ENCODE measurements around the gene RGS11. TPM values are rescaled to one million over a fixed set of nuclear protein-coding genes. Genes with fewer than 3 reads are reported as not detected.

Gene RGS11
- total and polyA plus RNA-seq, 2 experiments from 2014 or later = 0.74 to 1.8 TPM

DNA sequence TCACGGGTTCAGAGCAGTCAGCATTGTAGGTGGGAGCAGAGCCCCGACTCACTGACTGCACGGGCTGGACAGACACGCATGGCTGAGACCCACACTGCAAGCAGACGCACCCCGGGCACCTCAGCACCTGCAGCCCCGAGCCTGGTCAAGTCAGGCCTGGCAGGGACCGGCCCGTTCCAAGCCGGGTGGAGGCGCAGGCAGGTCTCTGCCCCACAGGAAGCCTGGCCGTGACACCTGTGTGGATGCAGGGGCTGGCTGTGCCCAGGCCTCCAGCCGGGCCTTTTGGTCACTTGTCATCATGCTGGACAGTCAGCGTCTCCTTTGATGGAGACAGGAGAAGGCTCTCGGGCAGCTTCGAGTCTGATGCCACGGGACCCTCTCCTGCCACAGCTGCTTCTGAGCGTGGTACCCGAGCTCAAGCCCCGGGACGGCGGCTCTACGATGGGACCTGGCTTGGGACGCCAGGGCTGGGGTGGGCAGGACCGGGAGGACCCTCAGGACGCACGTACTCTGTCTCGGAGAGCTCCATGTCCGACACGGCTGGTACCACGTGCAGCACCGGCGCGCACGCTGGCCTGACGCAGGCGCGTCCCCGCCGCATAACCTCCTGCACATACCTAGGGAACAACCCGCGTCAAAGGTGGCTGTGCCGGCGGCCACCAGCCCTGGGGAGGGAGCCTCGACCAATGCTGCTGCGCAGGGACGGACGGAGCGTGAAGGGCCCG, 15.1 kb upstream of the RGS11 start:
- no peaks in the 10 kb centered on the region; the same call in 1 of the 2 replicates for H3K36me3 ChIP-seq (ENCODE audit: insufficient read depth)
- H3K4me1 ChIP-seq (ENCODE audit: insufficient read depth) = no peaks in the 10 kb centered on the region
- peaks cover 14% of the 10 kb centered on the region for H3K36me3 Mint-ChIP-seq (ENCODE audit: low read depth)
- no peak overlapping the region for H3K27ac Mint-ChIP-seq
- no peaks in the 10 kb centered on the region for H3K4me1 Mint-ChIP-seq
- no peak overlapping the region for H3K27ac ChIP-seq (ENCODE audit: low read depth)
- no peak overlapping the region for H3K4me3 Mint-ChIP-seq
- DNase-seq (ENCODE audit: low spot score) (no peak), ATAC-seq (no peak)
- H3K4me3 ChIP-seq = no peak overlapping the region
- H3K27me3 Mint-ChIP-seq (ENCODE audit: insufficient read depth, low read depth, poor library complexity) = no peaks in the 10 kb centered on the region
- H3K9me2 ChIP-seq (ENCODE audit: insufficient read depth) = no peaks in the 10 kb centered on the region
- no peaks in the 10 kb centered on the region for H3K79me2 ChIP-seq (replicated peaks; ENCODE audit: insufficient read depth)
- H3K27me3 ChIP-seq (ENCODE audit: insufficient read depth) = no peaks in the 10 kb centered on the region
- no peaks in the 10 kb centered on the region for H4K20me1 ChIP-seq (replicated peaks; ENCODE audit: insufficient read depth)
- TF ChIP-seq NANOG (IDR thresholded peaks at IDR 0.05; ENCODE audit: borderline replicate concordance) (no peak), STAT1 (IDR thresholded peaks at IDR 0.05; ENCODE audit: unreplicated experiment) (no peak), CREB1 (CRISPR knock-in tag; IDR thresholded peaks at IDR 0.05; ENCODE audit: low read depth) (no peak), ZNF331 (CRISPR knock-in tag; IDR thresholded peaks at IDR 0.05; ENCODE audit: low read depth) (no peak)
- TF ChIP-seq, protein P1, sequence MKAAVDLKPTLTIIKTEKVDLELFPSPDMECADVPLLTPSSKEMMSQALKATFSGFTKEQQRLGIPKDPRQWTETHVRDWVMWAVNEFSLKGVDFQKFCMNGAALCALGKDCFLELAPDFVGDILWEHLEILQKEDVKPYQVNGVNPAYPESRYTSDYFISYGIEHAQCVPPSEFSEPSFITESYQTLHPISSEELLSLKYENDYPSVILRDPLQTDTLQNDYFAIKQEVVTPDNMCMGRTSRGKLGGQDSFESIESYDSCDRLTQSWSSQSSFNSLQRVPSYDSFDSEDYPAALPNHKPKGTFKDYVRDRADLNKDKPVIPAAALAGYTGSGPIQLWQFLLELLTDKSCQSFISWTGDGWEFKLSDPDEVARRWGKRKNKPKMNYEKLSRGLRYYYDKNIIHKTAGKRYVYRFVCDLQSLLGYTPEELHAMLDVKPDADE (IDR thresholded peaks at IDR 0.05) = no peak
- H3K9me3 Mint-ChIP-seq = no peaks in the 10 kb centered on the region; the same call in 2 of the 3 replicates
- no peak overlapping the region for H2AFZ ChIP-seq
- H3K4me2 ChIP-seq = no peak overlapping the region
- no peaks in the 10 kb centered on the region for H3F3A ChIP-seq (replicated peaks; ENCODE audit: low read depth)

DNA sequence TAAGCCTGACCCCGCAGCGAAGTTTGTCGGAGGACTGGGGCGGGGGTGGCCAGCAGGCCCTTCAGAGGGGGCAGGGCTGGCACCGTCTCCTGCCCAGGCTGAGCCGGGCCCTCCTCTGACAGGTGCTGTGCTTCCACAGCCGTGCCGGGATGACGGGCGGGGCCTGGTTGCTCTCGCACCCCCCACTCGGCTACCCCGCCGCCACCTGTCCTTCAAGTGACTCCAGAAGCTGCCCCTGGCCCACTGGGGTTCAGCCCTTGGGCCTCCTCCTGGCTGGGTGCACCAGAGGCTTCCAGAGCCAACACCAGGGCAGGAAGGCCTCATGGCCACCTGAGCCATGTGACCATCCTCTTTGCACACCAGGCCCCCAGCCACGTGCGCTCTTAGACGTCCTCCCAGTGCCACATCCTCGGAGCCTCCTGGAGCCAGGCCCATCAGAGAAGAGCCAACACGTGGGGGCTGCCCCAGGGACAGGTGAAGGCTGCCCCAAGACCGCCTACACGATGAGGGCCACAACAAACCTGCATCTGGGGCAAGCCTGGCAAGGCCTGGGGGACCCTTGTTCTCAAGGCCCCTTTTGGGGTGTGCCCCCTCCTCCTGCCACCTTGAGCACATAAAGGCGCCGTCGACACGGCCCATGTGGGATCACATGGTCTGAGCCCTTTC, 14.4 kb upstream of the RGS11 start:
- H3K36me3 Mint-ChIP-seq (ENCODE audit: low read depth) = peaks cover 14% of the 10 kb centered on the region
- H3K4me2 ChIP-seq = no peak overlapping the region
- no peaks in the 10 kb centered on the region for H4K20me1 ChIP-seq (replicated peaks; ENCODE audit: insufficient read depth)
- no peaks in the 10 kb centered on the region for H3K27me3 ChIP-seq (ENCODE audit: insufficient read depth)
- no peaks in the 10 kb centered on the region for H3K4me1 ChIP-seq (ENCODE audit: insufficient read depth)
- no peak overlapping the region for H3K4me3 Mint-ChIP-seq
- no peaks in the 10 kb centered on the region for H3K27me3 Mint-ChIP-seq (ENCODE audit: insufficient read depth, low read depth, poor library complexity)
- H3K4me3 ChIP-seq = no peak overlapping the region
- no peaks in the 10 kb centered on the region; the same call in 2 of the 3 replicates for H3K9me3 Mint-ChIP-seq
- H3K36me3 ChIP-seq (ENCODE audit: insufficient read depth) = no peaks in the 10 kb centered on the region; the same call in 1 of the 2 replicates
- ATAC-seq (no peak), DNase-seq (ENCODE audit: low spot score) (no peak)
- H3K9me2 ChIP-seq (ENCODE audit: insufficient read depth) = no peaks in the 10 kb centered on the region
- H2AFZ ChIP-seq = no peak overlapping the region
- H3K4me1 Mint-ChIP-seq = no peaks in the 10 kb centered on the region
- H3K27ac Mint-ChIP-seq = no peak overlapping the region
- H3K79me2 ChIP-seq (replicated peaks; ENCODE audit: insufficient read depth) = no peaks in the 10 kb centered on the region
- no peaks in the 10 kb centered on the region for H3F3A ChIP-seq (replicated peaks; ENCODE audit: low read depth)
- no peak overlapping the region for H3K27ac ChIP-seq (ENCODE audit: low read depth)
- TF ChIP-seq EZH2 (IDR thresholded peaks at IDR 0.05; ENCODE audit: low read depth, unreplicated experiment) (no peak), ZNF331 (CRISPR knock-in tag; IDR thresholded peaks at IDR 0.05; ENCODE audit: low read depth) (no peak), EZH2phosphoT487 (IDR thresholded peaks at IDR 0.05; ENCODE audit: unreplicated experiment) (no peak), JUNB (IDR thresholded peaks at IDR 0.05; ENCODE audit: unreplicated experiment) (no peak), ZNF114 (CRISPR knock-in tag; IDR thresholded peaks at IDR 0.05) (no peak), STAT1 (IDR thresholded peaks at IDR 0.05; ENCODE audit: unreplicated experiment) (no peak), NANOG (IDR thresholded peaks at IDR 0.05; ENCODE audit: borderline replicate concordance) (no peak), POLR2AphosphoS5 (IDR thresholded peaks at IDR 0.05; ENCODE audit: low read depth) (no peak), CREB1 (CRISPR knock-in tag; IDR thresholded peaks at IDR 0.05; ENCODE audit: low read depth) (no peak)
- TF ChIP-seq, protein P2, sequence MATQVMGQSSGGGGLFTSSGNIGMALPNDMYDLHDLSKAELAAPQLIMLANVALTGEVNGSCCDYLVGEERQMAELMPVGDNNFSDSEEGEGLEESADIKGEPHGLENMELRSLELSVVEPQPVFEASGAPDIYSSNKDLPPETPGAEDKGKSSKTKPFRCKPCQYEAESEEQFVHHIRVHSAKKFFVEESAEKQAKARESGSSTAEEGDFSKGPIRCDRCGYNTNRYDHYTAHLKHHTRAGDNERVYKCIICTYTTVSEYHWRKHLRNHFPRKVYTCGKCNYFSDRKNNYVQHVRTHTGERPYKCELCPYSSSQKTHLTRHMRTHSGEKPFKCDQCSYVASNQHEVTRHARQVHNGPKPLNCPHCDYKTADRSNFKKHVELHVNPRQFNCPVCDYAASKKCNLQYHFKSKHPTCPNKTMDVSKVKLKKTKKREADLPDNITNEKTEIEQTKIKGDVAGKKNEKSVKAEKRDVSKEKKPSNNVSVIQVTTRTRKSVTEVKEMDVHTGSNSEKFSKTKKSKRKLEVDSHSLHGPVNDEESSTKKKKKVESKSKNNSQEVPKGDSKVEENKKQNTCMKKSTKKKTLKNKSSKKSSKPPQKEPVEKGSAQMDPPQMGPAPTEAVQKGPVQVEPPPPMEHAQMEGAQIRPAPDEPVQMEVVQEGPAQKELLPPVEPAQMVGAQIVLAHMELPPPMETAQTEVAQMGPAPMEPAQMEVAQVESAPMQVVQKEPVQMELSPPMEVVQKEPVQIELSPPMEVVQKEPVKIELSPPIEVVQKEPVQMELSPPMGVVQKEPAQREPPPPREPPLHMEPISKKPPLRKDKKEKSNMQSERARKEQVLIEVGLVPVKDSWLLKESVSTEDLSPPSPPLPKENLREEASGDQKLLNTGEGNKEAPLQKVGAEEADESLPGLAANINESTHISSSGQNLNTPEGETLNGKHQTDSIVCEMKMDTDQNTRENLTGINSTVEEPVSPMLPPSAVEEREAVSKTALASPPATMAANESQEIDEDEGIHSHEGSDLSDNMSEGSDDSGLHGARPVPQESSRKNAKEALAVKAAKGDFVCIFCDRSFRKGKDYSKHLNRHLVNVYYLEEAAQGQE (IDR thresholded peaks at IDR 0.05; ENCODE audit: unreplicated experiment) = no peak
- TF ChIP-seq, protein P3, sequence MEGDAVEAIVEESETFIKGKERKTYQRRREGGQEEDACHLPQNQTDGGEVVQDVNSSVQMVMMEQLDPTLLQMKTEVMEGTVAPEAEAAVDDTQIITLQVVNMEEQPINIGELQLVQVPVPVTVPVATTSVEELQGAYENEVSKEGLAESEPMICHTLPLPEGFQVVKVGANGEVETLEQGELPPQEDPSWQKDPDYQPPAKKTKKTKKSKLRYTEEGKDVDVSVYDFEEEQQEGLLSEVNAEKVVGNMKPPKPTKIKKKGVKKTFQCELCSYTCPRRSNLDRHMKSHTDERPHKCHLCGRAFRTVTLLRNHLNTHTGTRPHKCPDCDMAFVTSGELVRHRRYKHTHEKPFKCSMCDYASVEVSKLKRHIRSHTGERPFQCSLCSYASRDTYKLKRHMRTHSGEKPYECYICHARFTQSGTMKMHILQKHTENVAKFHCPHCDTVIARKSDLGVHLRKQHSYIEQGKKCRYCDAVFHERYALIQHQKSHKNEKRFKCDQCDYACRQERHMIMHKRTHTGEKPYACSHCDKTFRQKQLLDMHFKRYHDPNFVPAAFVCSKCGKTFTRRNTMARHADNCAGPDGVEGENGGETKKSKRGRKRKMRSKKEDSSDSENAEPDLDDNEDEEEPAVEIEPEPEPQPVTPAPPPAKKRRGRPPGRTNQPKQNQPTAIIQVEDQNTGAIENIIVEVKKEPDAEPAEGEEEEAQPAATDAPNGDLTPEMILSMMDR (conservative IDR thresholded peaks at IDR 0.05; ENCODE audit: low read depth in 2 of 2) = no peak
- TF ChIP-seq, protein P1 (IDR thresholded peaks at IDR 0.05) = no peak
